ENCODE results near the gene ANKRD30A.
"Not testable (repeated sequence)": the region's sequence is repeated elsewhere in the genome, so short reads cannot be mapped to it uniquely, and the experiment has no call there.

ANKRD30A gene, protein sequence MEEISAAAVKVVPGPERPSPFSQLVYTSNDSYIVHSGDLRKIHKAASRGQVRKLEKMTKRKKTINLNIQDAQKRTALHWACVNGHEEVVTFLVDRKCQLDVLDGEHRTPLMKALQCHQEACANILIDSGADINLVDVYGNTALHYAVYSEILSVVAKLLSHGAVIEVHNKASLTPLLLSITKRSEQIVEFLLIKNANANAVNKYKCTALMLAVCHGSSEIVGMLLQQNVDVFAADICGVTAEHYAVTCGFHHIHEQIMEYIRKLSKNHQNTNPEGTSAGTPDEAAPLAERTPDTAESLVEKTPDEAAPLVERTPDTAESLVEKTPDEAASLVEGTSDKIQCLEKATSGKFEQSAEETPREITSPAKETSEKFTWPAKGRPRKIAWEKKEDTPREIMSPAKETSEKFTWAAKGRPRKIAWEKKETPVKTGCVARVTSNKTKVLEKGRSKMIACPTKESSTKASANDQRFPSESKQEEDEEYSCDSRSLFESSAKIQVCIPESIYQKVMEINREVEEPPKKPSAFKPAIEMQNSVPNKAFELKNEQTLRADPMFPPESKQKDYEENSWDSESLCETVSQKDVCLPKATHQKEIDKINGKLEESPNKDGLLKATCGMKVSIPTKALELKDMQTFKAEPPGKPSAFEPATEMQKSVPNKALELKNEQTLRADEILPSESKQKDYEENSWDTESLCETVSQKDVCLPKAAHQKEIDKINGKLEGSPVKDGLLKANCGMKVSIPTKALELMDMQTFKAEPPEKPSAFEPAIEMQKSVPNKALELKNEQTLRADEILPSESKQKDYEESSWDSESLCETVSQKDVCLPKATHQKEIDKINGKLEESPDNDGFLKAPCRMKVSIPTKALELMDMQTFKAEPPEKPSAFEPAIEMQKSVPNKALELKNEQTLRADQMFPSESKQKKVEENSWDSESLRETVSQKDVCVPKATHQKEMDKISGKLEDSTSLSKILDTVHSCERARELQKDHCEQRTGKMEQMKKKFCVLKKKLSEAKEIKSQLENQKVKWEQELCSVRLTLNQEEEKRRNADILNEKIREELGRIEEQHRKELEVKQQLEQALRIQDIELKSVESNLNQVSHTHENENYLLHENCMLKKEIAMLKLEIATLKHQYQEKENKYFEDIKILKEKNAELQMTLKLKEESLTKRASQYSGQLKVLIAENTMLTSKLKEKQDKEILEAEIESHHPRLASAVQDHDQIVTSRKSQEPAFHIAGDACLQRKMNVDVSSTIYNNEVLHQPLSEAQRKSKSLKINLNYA (N-terminal part only)

DNA sequence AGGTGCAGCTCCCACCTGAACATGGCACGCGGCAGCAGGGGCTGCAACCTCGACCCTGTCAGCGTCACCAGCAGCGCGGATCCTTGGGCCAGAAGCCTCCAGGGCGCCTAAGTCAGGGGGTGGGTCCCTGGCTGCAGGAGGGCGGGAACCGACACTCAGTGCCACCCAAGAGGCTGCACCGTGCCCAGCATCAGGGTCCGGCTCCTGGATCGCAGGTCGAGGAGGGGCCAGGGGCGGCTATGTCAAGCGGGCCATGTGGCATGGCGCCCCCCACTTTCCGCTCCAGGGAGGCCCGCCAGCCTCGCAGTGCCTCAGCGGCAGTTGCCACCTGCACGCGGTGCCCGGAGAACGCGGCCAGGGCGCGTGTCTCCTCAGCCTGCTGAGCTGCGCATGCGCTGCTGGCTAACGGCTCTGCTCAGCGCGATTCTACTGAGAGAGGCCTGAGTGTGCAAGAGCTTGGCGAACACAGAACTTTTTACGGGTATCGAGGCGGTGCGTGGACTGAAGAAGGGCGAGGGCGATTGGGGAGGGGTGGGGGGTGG, at the start of gene ANKRD30A:
Gene ANKRD30A, plus strand, starts transcription at position 408 of the 542 bp plus-strand sequence. CDS start 190 bp downstream, outside the sequence.
- DNase-seq (ENCODE audit: low read depth), result no peak

DNA sequence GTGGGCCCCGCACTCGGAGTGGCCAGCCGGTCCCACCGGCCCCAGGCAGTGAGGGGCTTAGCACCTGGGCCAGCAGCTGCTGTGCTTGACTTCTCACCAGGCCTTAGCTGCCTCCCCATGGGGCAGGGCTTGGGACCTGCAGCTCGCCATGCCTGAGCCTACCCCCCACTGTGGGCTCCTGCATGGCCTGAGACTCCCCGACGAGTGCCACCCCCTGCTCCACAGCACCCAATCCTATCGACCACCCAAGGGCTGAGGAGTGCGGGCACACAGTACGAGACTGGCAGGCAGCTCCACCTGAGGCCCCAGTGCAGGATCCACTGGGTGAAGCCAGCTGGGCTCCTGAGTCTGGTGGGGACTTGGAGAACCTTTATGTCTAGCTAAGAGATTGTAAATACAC, 49.3 kb upstream of the ANKRD30A start:
- DNase-seq (ENCODE audit: low read depth), result not testable (repeated sequence)

DNA sequence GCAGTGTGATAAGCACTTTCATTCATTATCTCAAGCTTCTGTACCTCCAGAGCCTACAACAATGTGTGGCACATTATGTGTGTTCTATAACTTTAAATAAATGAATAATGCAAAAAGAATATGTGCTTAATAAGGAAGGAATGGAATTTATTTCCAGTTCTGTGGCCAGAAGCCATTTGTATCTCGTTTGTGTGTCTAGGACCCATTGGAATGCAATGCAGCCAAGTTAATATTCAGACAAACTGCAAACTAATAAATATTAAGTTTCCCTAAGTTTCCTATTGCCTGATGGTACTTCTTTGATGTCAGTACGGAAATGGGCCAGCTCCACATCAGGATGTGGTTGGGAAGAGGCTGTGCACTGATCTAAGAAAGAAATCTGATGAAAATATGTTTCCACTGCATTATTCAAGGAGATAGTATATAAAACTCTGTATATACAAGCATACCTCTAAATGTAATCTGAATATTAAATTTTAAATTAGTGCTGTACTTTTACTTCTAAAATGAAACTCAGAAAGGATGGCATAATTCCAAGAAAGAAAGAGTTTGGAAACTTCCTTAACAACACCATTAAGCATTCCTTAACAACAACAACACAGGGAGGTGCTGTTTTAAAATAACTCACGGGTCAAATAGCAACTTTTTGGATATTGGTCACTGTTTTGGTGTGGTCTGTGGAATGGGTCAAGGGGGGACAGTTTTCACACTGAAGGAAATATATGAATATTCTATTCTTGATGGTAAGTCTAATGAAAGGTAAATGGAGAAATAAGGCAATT, 29.4 kb upstream of the ANKRD30A start:
- DNase-seq (ENCODE audit: low read depth), result no peak

DNA sequence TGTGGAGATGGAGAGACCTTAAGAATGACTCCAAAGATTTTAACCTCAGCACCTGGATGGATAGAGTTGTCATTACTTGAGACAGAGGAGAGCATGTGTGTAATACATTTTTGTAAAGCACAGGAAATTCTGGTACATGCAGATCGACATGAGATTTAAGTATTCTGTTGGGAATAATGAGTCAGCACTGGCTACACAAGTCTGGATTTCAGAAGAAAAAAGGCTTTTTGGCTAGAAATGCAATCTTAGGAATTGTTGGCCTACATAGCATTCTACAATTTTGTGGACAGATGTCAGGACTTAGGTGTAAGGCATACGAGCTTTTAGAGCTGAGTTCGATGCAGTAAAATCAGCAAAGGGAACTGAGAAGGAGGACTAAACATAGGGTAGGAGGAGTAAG, 24.1 kb upstream of the ANKRD30A start:
- no peak for DNase-seq (ENCODE audit: low read depth)

DNA sequence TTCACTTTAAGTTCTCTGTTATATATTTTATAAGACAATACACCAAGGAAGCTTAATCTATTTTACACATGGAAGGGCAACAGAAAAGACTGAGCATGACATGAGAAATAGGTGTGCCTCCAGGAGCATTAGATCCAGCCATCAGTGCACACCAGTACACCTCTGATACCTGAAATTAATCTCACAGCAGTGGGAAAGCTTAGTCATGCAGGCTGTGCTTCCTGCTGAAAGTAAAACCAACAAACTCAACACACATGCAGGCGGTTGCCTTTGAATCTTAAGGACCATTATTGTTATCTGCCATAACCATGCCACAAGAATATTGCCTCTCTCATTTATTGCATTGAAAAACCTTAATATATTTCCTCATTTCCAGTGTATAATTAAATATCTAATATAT, 16.4 kb upstream of the ANKRD30A start:
- no peak for DNase-seq (ENCODE audit: low read depth)

DNA sequence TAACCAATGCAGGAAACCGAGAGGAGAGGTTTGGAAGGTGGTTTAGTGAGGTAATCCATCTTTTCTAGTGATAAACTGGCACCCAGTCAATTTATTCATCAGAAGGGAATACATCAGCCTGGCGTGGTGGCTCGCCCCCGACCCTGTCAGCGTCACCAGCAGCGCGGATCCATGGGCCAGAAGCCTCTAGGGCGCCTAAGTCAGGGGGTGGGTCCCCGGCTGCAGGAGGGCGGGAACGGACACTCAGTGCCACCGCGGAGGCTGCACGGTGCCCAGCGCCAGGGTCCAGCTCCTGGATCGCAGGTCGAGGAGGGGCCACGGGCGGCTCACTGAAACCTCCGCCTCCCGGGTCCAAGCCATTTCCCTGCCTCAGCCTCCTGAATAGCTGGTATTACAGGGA, 866 bp upstream of the ANKRD30A start:
- DNase-seq (ENCODE audit: low read depth), result no peak

DNA sequence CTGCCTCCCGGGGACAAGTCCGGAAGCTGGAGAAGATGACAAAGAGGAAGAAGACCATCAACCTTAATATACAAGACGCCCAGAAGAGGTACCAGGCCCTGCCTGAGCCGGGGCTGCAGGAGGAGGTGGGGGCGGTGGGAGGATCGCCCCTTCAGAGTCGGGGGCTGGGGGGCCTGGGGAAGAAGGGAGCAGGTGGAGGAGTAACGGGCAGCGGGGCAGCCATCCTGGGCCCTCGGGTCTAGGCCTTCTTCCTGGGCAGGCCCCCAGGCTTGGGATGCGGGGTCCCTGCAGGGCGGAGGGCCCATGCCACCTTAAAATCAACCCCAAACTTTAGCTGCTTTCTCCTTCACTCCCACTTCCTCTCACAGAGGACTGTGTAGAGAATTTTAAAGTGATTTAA, 523 bp downstream of the ANKRD30A start:
- DNase-seq (ENCODE audit: low read depth), result no peak

DNA sequence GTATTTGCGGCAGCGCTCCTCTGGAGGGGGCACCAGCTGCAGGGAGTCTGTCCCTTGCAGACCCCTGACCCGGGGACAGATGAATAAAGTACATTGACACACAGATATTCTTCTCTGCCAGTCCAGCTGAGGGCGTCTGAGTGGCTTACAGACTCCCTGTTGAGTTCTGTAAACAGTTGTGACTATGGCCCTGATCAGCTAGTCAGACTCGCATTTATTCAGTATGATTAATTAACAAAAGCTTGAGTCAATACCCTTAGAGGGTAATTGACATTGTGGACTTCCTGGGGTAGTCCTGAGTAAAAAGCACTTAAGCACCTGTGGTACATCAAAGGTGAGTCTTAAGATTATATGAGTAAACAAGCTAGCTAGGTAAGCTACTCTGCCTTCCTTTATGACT, 21.0 kb downstream of the ANKRD30A start:
- DNase-seq (ENCODE audit: low read depth), result no peak

DNA sequence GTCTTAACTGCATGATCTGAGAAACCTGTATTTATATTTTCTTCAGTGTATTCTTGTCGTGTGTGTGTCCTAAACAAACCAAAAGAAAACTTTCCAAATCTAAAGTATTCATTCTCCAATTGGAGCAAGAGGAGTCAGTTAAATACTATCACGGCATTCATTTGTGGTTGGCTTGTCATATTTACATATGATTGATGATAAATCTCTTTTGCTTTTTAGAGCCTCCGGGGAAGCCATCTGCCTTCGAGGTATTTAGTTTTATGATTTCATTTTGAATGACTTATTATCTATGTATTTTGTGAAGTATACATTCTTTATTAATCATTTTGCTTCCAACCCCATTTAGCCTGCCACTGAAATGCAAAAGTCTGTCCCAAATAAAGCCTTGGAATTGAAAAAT, 37.0 kb downstream of the ANKRD30A start:
- DNase-seq (ENCODE audit: low read depth), result not testable (repeated sequence)

DNA sequence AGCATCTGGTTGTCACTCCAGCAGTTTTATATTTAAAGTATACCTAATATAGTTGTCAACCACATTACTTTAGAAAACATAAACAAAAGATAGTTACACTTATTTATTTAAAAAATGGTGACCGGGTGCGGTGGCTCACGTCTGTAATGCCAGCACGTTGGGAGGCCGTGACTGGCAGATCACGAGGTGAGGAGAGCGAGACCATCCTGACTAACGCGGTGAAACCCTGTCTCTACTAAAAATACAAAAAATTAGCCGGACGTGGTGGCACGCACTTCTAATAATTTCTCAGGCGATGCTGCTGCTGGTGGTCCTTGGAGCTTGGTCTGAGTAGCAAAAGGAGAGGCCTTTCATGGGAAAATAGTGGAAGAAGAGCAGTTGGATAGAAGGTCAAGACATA, 46.5 kb downstream of the ANKRD30A start:
- DNase-seq (ENCODE audit: low read depth), result not testable (repeated sequence)

DNA sequence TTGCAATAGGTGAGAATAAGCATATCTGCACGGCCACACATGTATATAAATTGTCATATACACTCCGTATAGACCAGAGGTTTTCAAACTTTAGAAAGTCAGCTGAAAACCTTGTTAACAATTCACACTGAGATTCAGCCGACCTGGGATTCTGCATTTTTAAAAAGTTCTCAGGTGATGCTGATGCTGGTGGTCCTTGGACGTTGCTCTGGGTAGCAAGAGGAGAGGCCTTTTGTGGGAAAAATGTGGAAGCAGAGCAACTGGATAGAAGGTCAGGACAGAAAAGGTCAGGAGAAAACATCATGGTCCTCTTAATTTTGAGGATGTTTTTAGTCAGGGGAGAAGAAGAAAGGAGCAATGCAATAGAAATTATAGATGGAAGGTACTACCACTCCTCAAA, 52.9 kb downstream of the ANKRD30A start:
- DNase-seq (ENCODE audit: low read depth), result not testable (repeated sequence)

DNA sequence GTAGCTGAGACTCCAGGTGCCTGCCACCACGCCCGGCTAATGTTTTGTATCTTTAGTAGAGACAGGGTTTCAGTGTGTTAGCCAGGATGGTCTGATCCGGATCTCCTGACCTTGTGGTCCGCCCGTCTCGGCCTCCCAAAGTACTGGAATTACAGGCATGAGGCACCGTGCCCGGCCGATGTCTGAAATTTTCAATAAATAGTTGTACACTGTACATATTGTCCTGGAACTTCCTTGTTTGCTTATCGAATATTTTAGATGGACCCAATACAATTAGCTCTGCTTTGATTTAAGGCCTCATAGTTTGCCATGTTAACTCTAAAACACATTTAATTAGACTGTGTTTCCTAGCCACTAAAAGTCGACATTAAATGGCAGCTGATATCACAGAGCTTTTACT, 57.3 kb downstream of the ANKRD30A start:
- DNase-seq (ENCODE audit: low read depth), result not testable (repeated sequence)

DNA sequence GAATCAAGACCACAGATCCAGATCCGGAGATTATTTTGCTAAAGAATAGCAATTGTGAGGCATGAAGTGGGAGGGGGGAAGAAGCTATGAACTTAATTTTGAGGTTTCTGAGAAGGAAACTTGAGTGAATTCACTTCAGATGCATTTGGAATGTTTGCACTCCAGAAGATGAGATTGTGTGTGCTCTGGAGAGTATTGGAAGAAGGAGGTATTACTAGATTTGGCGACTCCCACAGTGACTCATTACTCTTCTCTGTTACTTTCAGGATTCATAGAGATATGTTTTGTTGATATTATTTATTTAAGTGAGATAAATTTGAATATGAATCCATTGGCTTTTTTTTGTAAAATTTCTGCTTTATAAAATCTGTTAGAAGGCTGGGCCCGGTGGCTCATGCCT, 80.7 kb downstream of the ANKRD30A start:
- DNase-seq (ENCODE audit: low read depth), result no peak

DNA sequence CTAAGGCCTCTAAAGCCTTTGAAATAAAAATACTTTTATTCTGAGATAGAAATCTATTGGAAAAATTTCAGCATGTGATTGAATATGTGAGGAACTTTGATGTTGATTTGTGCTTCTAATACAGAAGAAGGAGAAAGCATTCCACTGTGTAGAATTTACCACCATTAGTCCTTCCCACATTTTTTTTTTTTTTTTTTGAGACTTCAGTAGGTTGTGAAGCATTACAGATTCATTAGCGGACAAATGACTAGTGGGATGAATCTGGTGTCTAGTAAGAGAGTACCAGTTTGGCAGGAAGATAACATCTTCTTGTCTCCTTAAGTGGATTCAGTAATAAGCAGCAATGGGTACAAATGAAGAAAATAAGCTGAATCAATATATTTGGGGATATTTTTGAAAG, 95.5 kb downstream of the ANKRD30A start:
- DNase-seq (ENCODE audit: low read depth), result no peak

DNA sequence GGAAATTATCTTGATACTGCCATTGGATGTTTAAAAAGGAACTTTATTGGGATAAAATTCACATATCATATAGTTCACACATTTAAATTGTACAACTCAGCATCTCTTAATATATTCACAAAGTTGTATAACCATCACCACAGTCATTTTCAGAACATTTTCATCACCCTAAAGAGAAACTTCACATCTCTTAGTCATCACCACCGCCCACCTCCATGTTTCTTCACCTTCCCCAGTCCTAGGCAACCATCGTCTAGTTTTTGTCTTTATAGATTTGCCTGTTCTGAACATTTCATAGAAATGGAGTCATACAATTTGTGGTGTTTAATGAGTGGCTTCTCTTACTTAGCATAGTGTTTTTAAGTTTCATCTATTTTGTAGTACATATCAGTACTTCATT, 96.6 kb downstream of the ANKRD30A start:
- DNase-seq (ENCODE audit: low read depth), result no peak

DNA sequence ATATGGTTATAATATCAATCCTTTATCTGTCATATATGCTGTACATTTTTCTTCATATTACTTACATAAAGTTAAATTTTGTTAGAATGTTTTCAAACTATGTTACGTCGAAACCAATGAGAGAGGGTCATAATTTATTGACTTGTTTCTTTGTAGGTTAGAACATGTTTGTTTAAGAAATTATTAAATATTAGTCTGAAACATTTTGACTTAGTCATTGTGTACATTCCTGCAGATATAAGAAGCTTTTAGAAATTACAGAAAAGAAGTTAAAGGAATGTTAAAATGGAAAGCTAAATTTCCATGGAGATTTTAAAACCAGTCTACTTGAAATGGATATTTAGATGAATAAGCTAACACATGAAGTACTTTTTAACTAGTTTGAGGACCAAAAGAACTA, 99.8 kb downstream of the ANKRD30A start:
- no peak for DNase-seq (ENCODE audit: low read depth)

DNA sequence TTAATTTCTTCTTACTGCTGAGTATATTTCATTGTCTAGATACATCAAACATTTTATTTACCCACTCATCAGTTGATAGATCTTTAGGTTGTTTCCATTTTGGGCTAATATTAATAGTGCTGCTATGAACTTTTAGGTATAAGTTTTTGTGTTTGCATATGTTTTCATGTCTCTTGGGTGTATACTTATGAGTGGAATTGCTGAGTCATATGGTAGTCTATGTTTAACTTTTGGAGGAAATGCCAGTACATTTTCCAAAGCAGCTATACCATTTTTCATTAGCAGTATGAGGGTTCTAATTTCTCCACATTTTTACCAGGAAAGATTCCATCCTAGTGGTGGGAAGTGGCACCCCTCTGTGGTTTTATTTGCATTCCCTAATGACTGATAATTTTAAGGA, 101.1 kb downstream of the ANKRD30A start:
- no peak for DNase-seq (ENCODE audit: low read depth)

DNA sequence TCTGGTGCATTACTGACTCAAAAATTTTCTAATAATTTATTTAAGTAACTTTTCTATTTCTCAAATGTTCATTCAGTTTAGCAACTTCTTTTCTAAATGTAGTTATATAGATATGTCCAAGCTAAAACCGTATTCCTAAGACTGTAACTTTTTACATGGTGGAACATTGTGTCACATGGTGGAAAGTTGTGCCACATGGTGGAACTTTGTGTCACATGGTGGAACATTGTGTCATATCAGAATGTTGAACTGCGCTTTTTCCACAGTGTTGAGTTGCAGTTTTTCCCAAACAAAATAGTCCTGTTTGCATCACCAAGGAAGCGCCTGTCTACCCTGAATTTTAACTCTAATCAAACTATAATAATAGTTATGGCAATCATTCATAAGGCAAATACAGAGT, 109.3 kb downstream of the ANKRD30A start:
- no peak for DNase-seq (ENCODE audit: low read depth)

DNA sequence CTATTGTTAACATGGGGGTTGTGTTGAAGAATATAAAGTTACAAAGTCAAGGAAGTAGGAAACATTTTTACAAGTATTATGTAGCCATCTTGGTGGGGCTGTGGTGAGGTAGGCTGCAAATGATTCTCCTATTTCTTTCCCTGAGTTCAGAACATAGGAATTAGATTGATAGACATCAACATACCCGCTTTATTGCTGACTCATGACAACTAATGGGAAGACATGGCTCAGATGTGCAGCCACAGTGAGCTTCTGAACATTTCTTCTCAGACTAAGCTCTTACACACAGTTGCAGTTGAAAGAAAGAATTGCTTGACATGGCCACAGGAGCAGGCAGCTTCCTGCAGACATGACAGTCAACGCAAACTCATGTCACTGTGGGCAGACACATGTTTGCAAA, 110.7 kb downstream of the ANKRD30A start:
- no peak for DNase-seq (ENCODE audit: low read depth)

DNA sequence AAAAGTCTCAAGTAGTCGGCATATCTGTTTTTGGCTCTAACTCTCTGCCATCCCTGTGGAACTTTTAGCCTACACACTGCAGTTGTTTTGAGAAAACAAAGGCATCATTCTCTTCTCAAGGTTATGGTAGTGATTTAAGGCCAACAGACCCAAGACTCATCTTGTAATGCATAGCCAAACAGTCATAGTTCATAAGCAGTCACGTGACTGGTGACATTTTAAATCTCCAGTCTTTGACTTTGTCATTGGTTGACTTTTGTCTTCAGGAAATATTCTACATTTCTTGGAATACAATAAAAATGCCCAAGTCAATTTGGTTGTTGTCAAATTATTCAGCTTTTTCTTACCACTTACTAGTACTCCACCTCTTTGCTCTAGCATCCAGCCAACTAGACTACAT, 114.8 kb downstream of the ANKRD30A start:
- DNase-seq (ENCODE audit: low read depth), result no peak

DNA sequence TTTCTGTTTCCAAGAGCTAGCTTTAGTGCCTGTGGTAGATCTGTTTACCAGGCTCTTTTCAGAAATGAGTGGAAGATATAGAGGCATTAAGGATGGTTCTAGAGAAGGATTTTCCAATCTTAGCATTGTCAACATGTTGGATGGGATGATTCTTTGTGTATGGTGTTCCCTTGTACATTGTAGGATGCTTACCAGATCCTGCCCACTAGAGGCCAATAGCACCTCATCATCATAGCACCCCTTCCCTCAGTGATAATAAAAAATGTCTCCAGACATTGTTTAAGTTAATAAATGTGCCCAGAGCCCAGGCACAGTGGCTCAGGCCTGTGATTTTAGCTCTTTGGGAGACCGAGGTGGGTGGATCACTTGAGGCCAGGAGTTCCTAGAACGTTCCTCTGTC, 121.2 kb downstream of the ANKRD30A start:
- DNase-seq (ENCODE audit: low read depth), result no peak
